Measurements from ENCODE around the gene FBP2.
"Not testable (repeated sequence)": the region's sequence is repeated elsewhere in the genome, so short reads cannot be mapped to it uniquely, and the experiment has no call there.

Gene FBP2

GRCh38 chr9:94606646-94607422 lies 13.2 kb upstream of the FBP2 start:
- DNase-seq (ENCODE audit: low read depth in 2 of 2, low spot score in 1 of 2), result no peak

- peak; percentile 18 to 22 for DNase-seq (ENCODE audit: low read depth in 2 of 2, low spot score in 1 of 2)
Observed at GRCh38 chr9:94603259-94604160, 9.9 kb upstream of the FBP2 start.

- DNase-seq (ENCODE audit: low read depth in 2 of 2, low spot score in 1 of 2), result no peak
Observed at GRCh38 chr9:94602666-94603065, 9.0 kb upstream of the FBP2 start.

DNA sequence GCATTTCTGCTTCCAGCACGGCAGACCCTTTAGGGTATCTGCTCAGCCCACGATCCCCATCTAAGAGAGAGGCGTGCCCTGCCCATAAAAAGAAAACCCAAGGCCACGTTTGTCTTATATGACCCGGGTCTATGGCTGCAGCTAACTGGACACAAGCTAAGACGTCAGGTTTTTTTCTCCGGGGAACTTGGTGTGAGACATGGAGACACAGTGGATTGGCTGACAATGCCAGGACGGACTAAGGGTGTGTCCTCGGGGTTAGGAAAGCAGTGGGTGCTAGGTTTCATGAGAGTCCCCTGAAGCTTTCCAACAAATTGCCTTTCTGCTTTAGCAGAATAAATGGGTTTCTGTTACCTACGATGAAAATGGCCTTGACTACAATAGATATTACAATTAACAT lies 7.1 kb upstream of the FBP2 start:
- DNase-seq (ENCODE audit: low read depth in 2 of 2, low spot score in 1 of 2), result no peak

GRCh38 chr9:94600258-94600657 lies 6.6 kb upstream of the FBP2 start:
- no peak for DNase-seq (ENCODE audit: low read depth in 2 of 2, low spot score in 1 of 2)

GRCh38 chr9:94599102-94599501 lies 5.5 kb upstream of the FBP2 start:
- no peak for DNase-seq (ENCODE audit: low read depth in 2 of 2, low spot score in 1 of 2)

DNA sequence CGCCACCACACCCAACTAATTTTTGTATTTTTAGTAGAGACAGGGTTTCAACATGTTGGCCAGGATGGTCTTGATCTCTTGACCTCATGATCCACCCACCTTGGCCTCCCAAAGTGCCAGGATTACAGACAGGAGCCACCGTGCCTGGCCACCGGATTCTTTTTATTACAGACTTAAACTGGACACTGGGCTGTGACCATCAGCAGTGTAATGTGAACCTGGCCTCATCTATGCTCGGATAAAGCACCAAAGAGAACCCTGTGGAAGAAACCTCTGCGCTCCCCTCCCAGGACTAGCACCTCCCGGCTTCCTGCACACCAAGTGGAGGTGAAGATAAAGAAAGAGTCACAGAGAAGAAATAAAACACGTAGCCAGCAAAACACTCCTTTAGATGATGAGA lies 941 bp downstream of the FBP2 start:
- DNase-seq (ENCODE audit: low read depth in 2 of 2, low spot score in 1 of 2), result not testable (repeated sequence)

DNA sequence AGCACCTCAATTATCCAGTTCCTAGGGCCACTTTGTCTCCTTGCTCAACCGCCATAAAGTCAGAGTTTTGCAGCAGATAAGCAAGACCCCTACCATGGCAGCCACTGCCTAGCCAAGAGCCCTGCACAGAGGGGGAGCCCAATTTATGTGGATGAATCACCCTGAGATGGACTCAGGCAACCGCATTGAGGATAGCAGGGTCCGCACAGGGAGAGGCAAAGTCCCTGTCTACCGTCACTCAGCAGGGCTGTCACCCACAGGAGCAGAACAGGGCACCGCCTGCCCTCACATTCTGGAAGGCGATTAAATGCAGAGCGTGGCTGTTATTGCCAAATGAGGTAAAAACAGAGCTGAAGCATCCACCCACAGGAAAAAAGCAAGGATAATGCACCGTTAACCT lies 1.7 kb downstream of the FBP2 start:
- DNase-seq (ENCODE audit: low read depth in 2 of 2, low spot score in 1 of 2), result no peak

DNA sequence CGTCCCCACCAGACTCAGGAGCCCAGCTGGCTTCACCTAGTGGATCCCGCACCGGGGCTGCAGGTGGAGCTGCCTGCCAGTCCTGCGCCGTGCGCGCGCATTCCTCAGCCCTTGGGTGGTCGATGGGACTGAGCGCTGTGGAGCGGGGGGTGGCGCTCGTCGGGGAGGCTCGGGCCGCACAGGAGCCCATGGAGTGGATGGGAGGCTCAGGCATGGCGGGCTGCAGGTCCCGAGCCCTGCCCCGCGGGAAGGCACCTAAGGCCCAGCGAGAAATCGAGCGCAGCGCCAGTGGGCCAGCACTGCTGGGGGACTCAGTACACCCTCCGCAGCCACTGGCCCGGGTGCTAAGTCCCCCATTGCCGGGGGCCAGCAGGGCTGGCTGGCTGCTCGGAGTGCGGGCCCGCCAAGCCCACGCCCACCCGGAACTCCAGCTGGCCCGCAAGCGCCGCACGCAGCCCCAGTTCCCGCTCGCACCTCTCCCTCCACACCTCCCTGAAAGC lies 2.5 kb downstream of the FBP2 start:
- not testable (repeated sequence) for DNase-seq (ENCODE audit: low read depth in 2 of 2, low spot score in 1 of 2)

GRCh38 chr9:94588681-94589080 lies 4.9 kb downstream of the FBP2 start:
- DNase-seq (ENCODE audit: low read depth in 2 of 2, low spot score in 1 of 2), result no peak

GRCh38 chr9:94586814-94587213 lies 6.8 kb downstream of the FBP2 start:
- DNase-seq (ENCODE audit: low read depth in 2 of 2, low spot score in 1 of 2), result no peak

DNA sequence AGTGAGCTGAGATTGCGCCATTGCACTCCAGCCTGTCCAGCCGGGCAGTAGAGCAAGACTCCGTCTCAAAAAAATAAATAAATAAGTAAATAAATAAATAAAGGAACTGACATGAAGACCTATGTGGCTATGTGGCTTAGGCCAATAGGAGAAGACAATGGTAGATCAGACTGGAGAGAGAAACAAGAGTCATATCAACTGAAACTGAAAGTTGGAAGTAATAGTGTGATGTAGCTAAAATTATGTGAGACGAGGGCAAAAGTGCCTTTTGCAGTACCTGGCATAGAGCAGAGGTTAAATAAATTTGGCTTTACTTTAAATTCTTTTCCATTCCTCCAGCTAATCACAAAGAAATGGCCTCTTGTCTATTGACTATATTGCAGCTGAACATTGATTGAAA lies 7.3 kb downstream of the FBP2 start:
- no peak for DNase-seq (ENCODE audit: low read depth in 2 of 2, low spot score in 1 of 2)

- DNase-seq (ENCODE audit: low read depth in 2 of 2, low spot score in 1 of 2), result no peak
Observed at GRCh38 chr9:94584555-94584954, 9.1 kb downstream of the FBP2 start.

DNA sequence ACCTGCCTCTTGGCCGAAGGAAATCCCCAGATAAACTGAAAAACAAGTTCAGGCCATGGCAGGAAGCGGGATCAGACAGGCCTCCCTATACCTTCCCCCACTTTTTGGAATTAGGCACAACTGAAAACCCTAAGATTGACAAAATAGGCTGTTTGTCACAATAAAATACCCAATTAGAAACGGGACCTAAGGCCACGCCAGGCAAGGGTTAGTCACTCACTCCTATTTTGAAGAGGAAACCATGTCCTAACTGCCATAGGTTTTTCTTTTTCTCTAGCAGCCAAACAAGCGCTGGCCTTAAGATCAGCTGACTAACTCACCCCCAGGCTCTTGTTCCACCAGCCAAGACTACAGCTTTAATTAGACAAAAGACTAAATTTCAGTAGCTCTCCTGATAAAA lies 11.9 kb downstream of the FBP2 start:
- no peak for DNase-seq (ENCODE audit: low read depth in 2 of 2, low spot score in 1 of 2)

- DNase-seq (ENCODE audit: low read depth in 2 of 2, low spot score in 1 of 2), result no peak
Observed at GRCh38 chr9:94577571-94577970, 16.1 kb downstream of the FBP2 start.

GRCh38 chr9:94577036-94577435 lies 16.6 kb downstream of the FBP2 start:
- no peak for DNase-seq (ENCODE audit: low read depth in 2 of 2, low spot score in 1 of 2)

DNA sequence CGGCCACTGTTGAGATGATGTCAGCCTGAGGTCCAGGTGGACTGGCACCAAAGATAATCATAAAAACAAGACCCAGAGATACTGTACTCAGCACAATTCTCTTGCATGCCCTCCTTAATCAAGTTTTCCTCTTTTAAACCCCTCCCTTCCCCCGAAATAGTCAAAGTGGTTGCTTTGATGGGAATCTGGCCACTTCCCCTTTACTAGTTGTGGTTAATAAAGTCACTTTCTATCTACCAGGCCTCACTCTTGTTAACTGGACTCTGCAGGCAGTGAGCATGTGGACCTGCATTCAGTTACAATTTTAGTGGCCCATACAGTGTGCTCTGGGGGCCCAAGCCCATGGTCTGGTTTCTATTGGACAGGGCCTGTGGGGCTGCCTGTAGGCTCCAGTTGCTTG lies 17.5 kb downstream of the FBP2 start:
- DNase-seq (ENCODE audit: low read depth in 2 of 2, low spot score in 1 of 2), result no peak

- no peak for DNase-seq (ENCODE audit: low read depth in 2 of 2, low spot score in 1 of 2)
Observed at GRCh38 chr9:94568972-94569712, 24.5 kb downstream of the FBP2 start.

GRCh38 chr9:94568250-94568889 lies 25.3 kb downstream of the FBP2 start:
- no peak for DNase-seq (ENCODE audit: low read depth in 2 of 2, low spot score in 1 of 2)

- DNase-seq (ENCODE audit: low read depth in 2 of 2, low spot score in 1 of 2), result no peak
Observed at GRCh38 chr9:94567271-94567670, 26.4 kb downstream of the FBP2 start.

- no peak for DNase-seq (ENCODE audit: low read depth in 2 of 2, low spot score in 1 of 2)
Observed at GRCh38 chr9:94566550-94566949, 27.1 kb downstream of the FBP2 start.

Data from stimulated activated CD8-positive, alpha-beta memory T cell treated with anti-CD3 and anti-CD28 coated beads, Interleukin-4, amount 100 ng/mL, for 4 hours (primary cell).